Bone marrow (tissue), 2 donors: ENCODE measurements around the gene EIF3F.

Experiments
- DNase-seq, 2 donors: peaks; one replicate each; lab custom pipeline; 2025; lab: John Stamatoyannopoulos, UW

EIF3F gene

GRCh38 chr11:8039530-8040260, 52.6 kb downstream of the EIF3F start:
- no peak for DNase-seq

DNA sequence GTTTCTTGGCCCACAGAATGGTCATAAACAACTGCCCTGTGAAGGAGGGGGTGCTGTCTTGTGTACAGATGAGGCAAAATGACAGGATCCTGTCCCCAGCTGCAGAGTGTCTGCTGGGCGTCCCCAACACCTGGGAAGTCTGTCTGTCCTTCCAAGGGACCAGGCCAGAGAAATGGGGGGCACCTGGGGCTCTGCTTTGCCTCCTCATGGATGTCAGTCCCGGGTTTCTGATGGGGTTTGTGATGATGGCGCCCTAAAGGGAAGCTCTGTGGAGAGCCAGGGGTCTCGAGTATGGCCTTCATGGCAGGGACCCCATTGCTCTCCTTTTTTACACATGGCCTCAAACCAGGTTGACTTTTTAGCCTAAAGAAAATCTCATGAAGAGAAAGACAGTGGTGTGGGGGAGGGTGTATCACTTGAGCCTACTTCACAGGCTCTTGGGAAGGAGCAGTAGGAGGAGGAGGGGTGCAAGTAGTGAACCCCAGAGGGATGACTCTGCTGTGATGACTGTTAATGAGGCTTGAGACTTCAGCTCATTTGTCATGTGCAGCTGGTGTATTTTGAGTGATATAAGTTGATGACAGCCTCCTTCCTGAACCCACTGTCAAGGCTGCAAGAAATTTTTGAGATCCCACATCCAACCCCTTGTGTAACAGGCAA, 53.3 kb downstream of the EIF3F start:
- DNase-seq = no peak

DNA sequence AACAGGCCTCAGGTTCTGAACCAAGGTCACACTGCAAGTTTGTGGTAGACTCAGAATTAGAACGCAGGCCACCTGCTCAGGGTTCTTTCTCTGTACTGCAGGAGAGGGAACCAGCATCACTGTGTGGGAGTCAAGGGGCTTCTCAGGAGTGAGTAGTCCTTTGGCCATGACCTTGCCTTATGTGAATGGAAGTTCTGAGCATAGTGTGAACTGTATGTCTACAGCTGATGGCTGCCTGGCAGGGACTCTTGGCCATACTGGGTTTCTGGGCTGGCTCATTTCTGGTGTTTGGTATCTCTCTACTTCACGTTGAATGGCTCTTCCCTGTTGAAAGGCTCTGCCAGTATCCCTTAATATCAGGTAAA, 53.8 kb downstream of the EIF3F start:
- DNase-seq = no peak

GRCh38 chr11:8041576-8041975, 54.4 kb downstream of the EIF3F start:
- DNase-seq = no peak

DNA sequence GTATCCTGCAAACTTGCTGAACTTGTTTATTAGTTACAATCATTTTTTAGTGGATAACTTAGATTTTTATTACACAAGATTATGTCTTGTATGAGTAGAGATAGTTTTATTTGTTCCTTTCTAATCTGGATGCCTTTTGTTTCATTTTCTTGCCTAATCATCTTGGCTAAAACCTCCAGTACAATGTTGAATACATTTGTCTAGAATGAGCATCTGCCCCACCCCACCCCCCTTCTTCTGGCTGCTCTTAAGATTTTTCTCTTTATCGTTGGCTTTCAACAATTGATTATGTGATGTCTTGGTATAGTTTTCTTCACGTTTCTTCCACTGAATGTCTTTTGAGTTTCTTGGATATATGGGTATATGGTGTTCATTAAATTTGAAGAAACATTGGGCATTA, 56.6 kb downstream of the EIF3F start:
- no peak for DNase-seq

- DNase-seq = no peak
These were observed 58.7 kb downstream of the EIF3F start for GRCh38 chr11:8045839-8046238.

GRCh38 chr11:8047382-8047781, 60.2 kb downstream of the EIF3F start:
- DNase-seq = no peak

DNA sequence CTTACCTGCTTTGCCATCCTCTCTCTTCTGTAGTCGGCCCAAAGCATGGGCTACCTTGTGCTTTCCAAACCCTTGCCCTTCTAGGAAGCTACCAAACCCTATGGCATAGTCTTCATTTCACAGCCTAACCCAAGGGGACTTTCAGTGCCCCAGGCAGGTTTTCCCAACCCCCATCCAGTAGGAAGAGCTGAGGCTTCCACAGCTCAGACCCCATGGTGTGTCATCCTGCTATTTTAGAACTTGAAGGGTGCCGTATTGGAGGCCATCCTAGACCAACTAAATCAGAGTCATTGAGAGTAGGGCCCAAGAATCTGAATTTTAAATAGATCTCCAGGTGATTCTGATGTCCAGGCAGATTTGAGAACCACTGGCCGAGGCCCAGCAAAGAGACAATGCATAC, 61.9 kb downstream of the EIF3F start:
- DNase-seq = no peak
